Measurements from ENCODE around the gene IL1RAPL2. TPM values are rescaled to one million over a fixed set of nuclear protein-coding genes. Genes with fewer than 3 reads are reported as not detected.

IL1RAPL2 gene
- total and polyA plus RNA-seq, 11 donors = 0.08 to 0.16 (median 0.10) TPM; not detected in 8

GRCh38 chrX:105648732-105649131, 1082.7 kb downstream of the IL1RAPL2 start:
- DNase-seq = no peak
- intact Hi-C loops (cut with DNase I) = no loop called here
- H3K4me3 ChIP-seq = no peak overlapping the region

GRCh38 chrX:105650577-105650976, 1084.6 kb downstream of the IL1RAPL2 start:
- ATAC-seq = peak in 1 of 4 donors; percentile 18
- TF ChIP-seq POLR2A (IDR thresholded peaks at IDR 0.05) (no peak), CTCF (IDR thresholded peaks at IDR 0.05) (no peak)
- Histone ChIP-seq H3K4me1 (no peaks in the 10 kb centered on the region), H3K36me3 (no peaks in the 10 kb centered on the region), H3K4me3 (no peak overlapping the region), H3K27me3 (no peaks in the 10 kb centered on the region), H3K27ac (peak overlapping the region in 3 of 12 donors; percentile 45 to 69 (median 68)), H3K9me3 (no peaks in the 10 kb centered on the region)
- DNase-seq = no peak
- intact Hi-C loops (cut with DNase I) = no loop called here
- WGBS, 4 donors = 24 to 60% (median 46%) methylated on average over 1 of the region's 1 CpG

More at GRCh38 chrX:105648732-105649131, 1082.7 kb downstream of the IL1RAPL2 start:
- TF ChIP-seq POLR2A (IDR thresholded peaks at IDR 0.05) (no peak), CTCF (IDR thresholded peaks at IDR 0.05) (no peak)
- H3K27me3 ChIP-seq = no peaks in the 10 kb centered on the region
- ATAC-seq = no peak
- H3K27ac ChIP-seq = no peak overlapping the region
- H3K9me3 ChIP-seq = no peaks in the 10 kb centered on the region
- H3K36me3 ChIP-seq = no peaks in the 10 kb centered on the region
- no peaks in the 10 kb centered on the region for H3K4me1 ChIP-seq
- WGBS, 4 donors = 68 to 88% (median 84%) methylated on average over 1 of the region's 1 CpG

- Histone ChIP-seq H3K9me3 (no peaks in the 10 kb centered on the region), H3K4me3 (no peak overlapping the region), H3K36me3 (no peaks in the 10 kb centered on the region), H3K4me1 (no peaks in the 10 kb centered on the region), H3K27me3 (no peaks in the 10 kb centered on the region), H3K27ac (peak overlapping the region in 3 of 12 donors; percentile 15 to 43 (median 24))
- intact Hi-C loops (cut with DNase I) = no loop called here
- DNase-seq (no peak), ATAC-seq (peak in 1 of 4 donors; percentile 41)
- 67 to 73% (median 67%) methylated on average over 2 of the region's 2 CpGs for WGBS, 4 donors
- no peak for TF ChIP-seq POLR2A (IDR thresholded peaks at IDR 0.05)
- TF ChIP-seq CTCF (IDR thresholded peaks at IDR 0.05) = no peak
These were observed 1085.0 kb downstream of the IL1RAPL2 start for GRCh38 chrX:105650986-105651385.

GRCh38 chrX:105653891-105654290, 1087.9 kb downstream of the IL1RAPL2 start:
- no peaks in the 10 kb centered on the region for H3K27me3 ChIP-seq
- H3K9me3 ChIP-seq = no peaks in the 10 kb centered on the region
- DNase-seq (no peak), ATAC-seq (no peak)
- intact Hi-C loops (cut with DNase I) = no loop called here
- no peak for TF ChIP-seq CTCF (IDR thresholded peaks at IDR 0.05)
- no peak for TF ChIP-seq POLR2A (IDR thresholded peaks at IDR 0.05)
- H3K4me3 ChIP-seq = no peak overlapping the region
- H3K27ac ChIP-seq = no peak overlapping the region
- no peaks in the 10 kb centered on the region for H3K4me1 ChIP-seq
- no peaks in the 10 kb centered on the region for H3K36me3 ChIP-seq
- WGBS, 4 donors = 72 to 94% (median 89%) methylated on average over 2 of the region's 2 CpGs

Data from heart left ventricle (tissue), 16 donors.